Measurements from ENCODE around the gene KIF22.
"Not testable (repeated sequence)": the region's sequence is repeated elsewhere in the genome, so short reads cannot be mapped to it uniquely, and the experiment has no call there.

The KIF22 gene

DNA sequence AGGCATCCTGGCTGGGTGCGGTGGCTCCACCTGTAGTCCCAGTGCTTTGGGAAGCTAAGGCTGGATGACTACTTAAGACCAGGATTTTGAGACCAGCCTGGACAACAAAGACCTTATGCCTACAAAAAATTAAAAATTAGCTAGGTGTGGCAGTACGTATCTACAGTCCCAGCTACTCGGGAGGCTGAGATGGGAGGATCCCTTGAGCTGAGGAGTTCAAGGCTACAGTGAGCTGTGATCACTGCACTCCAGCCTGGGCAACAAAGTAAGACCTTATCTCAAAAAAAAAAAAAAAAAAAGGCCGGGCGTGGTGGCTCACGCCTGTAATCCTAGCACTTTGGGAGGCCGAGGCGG, 35.8 kb downstream of the KIF22 start:
- in situ Hi-C loops (cut with HindIII; ENCODE audit: low pct_unique_long_range_greater_than_20kb, low sequenced_read_pairs): no loop called here
- no peak for DNase-seq (ENCODE audit: low read depth in 1 of 2, low spot score in 1 of 2)
- TF ChIP-seq JUND (IDR thresholded peaks at IDR 0.05; ENCODE audit: low read depth): no peak

DNA sequence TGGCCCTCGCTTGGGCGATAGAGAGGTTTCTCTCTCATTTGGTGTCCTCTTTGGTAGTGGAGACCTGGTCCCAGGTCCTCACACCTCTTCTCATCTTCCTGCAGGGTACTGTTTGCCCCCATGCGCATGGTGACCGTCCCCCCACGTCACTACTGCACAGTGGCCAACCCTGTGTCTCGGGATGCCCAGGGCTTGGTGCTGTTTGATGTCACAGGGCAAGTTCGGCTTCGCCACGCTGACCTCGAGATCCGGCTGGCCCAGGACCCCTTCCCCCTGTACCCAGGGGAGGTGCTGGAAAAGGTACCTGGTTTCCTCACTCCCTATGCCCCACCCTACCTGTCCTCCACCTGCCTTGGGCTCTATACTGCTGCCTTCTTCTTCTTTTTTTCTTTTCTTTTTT, 40.2 kb downstream of the KIF22 start:
- in situ Hi-C loops (cut with HindIII; ENCODE audit: low pct_unique_long_range_greater_than_20kb, low sequenced_read_pairs): no loop called here
- TF ChIP-seq JUND (IDR thresholded peaks at IDR 0.05; ENCODE audit: low read depth): no peak
- DNase-seq (ENCODE audit: low read depth in 1 of 2, low spot score in 1 of 2): no peak

DNA sequence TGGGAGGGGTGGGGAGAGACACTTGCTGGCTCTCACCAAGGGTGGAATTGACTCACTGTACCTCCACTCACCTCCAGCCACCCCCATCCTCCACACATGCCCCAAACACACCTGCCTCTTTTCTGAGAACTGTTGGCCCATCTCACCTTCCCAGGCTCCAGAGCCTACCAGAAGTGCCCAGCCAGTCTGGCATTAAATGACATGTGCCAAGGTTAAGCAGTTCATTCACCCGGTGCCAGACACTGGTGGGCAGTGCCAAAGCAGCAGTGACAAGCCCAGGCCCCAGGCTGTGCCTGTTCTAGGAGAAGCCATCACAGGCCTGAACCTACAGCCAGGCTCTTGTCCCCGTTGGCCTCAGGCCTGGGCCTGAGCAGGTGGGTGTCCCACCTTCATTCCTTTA, 40.9 kb downstream of the KIF22 start:
- in situ Hi-C loops (cut with HindIII; ENCODE audit: low pct_unique_long_range_greater_than_20kb, low sequenced_read_pairs): no loop called here
- no peak for TF ChIP-seq JUND (IDR thresholded peaks at IDR 0.05; ENCODE audit: low read depth)
- DNase-seq (ENCODE audit: low read depth in 1 of 2, low spot score in 1 of 2): no peak

DNA sequence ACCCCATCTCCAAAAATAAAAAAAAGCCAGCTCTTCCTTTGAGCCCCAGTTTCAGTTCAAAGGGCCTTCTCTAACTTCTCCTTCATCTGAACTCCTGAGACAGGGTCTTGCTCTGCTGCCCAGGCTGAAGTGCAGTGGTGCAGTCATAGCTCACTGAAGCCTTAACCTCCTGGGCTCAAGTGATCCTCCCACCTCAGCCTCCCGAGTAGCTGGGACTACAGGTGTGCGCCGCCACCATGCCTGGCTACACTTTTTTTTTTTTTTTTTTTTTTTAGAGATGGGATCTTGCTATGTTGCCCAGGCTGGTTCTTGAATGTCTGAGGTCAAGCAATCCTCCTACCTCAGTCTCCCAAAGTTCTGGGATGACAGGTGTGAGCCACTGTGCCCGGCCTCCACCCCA, 42.7 kb downstream of the KIF22 start:
- DNase-seq (ENCODE audit: low read depth in 1 of 2, low spot score in 1 of 2); in situ Hi-C loops (cut with HindIII; ENCODE audit: low pct_unique_long_range_greater_than_20kb, low sequenced_read_pairs): not testable (repeated sequence)

DNA sequence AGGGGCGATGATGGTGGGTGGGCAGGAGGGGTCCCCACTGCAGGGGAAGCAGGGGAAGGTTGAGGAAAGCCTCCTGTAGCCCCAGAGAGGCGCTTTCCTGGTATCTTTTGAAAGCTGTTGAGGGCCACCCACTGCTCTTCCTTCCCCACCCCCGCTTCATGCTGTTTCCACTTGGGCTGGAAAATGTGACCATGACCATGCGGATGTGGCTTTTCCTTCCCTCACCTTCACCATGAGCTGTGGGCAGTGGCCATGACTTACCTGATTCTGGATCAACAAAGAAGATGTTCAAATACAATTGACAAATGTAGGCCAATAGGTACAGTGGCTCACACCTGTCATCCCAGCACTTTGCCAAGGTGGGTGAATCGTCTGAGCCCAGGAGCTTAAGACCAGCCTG, 43.5 kb downstream of the KIF22 start:
- TF ChIP-seq JUND (IDR thresholded peaks at IDR 0.05; ENCODE audit: low read depth): no peak
- DNase-seq (ENCODE audit: low read depth in 1 of 2, low spot score in 1 of 2): no peak
- in situ Hi-C loops (cut with HindIII; ENCODE audit: low pct_unique_long_range_greater_than_20kb, low sequenced_read_pairs): no loop called here

DNA sequence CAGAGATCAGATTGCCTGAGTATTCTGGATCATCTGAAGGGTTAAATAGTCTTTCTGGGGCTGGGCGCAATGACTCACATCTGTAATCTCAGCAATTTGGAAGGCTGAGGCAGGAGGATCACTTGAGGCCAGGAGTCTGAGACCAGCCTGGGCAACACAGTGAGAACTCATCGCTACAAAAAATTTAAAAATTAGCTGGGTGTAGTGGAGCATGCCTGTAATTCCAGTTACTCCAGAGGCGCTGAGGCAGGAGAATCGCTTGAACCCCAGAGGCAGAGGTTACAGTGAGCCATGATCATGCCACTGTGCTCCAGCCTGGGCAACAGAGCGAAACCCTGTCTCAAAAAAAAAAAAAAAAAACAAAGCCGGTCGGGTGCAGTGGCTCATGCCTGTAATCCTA, 45.4 kb downstream of the KIF22 start:
- no peak for DNase-seq (ENCODE audit: low read depth in 1 of 2, low spot score in 1 of 2)
- in situ Hi-C loops (cut with HindIII; ENCODE audit: low pct_unique_long_range_greater_than_20kb, low sequenced_read_pairs): no loop called here
- TF ChIP-seq JUND (IDR thresholded peaks at IDR 0.05; ENCODE audit: low read depth): no peak

DNA sequence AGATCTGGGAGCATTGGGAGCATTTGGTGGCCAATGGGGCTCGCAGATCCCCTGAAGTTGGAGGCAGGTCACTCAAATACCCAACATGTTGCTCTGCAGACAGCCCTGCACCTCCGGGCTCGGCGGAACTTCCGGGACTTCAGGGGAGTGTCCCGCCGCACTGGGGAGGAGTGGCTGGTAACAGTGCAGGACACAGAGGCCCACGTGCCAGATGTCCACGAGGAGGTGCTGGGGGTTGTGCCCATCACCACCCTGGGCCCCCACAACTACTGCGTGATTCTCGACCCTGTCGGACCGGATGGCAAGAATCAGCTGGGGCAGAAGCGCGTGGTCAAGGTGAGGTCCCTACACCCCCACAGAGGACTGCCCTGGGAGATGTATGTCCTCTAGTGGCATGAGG, 46.1 kb downstream of the KIF22 start:
- no peak for TF ChIP-seq JUND (IDR thresholded peaks at IDR 0.05; ENCODE audit: low read depth)
- DNase-seq (ENCODE audit: low read depth in 1 of 2, low spot score in 1 of 2): no peak
- in situ Hi-C loops (cut with HindIII; ENCODE audit: low pct_unique_long_range_greater_than_20kb, low sequenced_read_pairs): no loop called here

DNA sequence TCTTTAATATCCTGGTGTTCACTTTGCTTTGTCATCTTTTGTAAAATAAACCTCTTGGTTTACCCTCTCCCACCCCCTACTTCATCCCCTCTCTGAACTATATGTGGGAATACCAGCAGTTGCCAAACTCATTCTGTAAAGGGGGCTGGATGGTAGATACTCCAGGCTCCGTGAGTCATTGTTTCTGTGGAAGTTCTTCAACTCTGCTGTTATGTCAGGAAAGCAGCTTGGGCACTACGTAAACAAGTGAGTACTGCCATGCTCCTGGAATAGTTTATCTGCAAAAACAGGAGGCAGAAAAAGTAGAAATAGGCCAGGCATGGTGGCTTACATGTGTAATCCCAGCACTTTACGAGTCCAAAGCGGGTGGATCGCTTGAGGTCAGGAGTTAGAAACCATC, 47.3 kb downstream of the KIF22 start:
- DNase-seq (ENCODE audit: low read depth in 1 of 2, low spot score in 1 of 2): no peak
- no peak for TF ChIP-seq JUND (IDR thresholded peaks at IDR 0.05; ENCODE audit: low read depth)
- in situ Hi-C loops (cut with HindIII; ENCODE audit: low pct_unique_long_range_greater_than_20kb, low sequenced_read_pairs): no loop called here

DNA sequence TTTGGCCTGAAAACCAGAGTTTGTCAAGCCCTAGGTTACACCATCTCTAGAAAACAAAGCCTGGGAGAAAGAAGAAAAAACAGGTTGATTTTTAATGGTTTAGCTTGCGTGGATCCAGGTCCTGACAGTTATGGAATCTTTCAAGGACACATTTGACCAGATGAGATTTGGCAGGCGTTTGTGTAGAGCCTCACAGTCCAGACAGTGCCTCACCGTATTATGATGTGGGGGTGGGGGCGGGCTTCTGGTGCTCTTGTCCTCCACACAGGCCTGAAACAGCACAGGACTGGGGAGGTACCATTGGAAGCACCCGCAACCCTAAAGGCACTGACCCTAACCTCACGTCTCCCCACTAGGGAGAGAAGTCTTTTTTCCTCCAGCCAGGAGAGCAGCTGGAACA, 49.3 kb downstream of the KIF22 start:
- in situ Hi-C loops (cut with HindIII; ENCODE audit: low pct_unique_long_range_greater_than_20kb, low sequenced_read_pairs): no loop called here
- TF ChIP-seq JUND (IDR thresholded peaks at IDR 0.05; ENCODE audit: low read depth): no peak
- DNase-seq (ENCODE audit: low read depth in 1 of 2, low spot score in 1 of 2): no peak

DNA sequence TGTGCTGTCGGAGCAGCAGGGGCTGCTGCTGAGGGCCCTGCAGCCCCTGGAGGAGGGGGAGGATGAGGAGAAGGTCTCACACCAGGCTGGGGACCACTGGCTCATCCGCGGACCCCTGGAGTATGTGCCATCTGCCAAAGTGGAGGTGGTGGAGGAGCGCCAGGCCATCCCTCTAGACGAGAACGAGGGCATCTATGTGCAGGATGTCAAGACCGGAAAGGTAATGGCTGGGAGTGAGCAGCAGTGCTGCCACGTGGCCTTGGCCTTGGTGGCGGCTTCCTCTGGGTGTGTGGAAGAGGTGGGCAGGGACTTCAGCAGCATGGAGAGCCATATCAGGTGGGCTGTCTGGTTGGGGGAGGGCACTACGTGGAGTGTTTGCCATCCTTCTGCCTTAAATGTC, 49.7 kb downstream of the KIF22 start:
- TF ChIP-seq JUND (IDR thresholded peaks at IDR 0.05; ENCODE audit: low read depth): no peak
- in situ Hi-C loops (cut with HindIII; ENCODE audit: low pct_unique_long_range_greater_than_20kb, low sequenced_read_pairs): no loop called here
- DNase-seq (ENCODE audit: low read depth in 1 of 2, low spot score in 1 of 2): no peak

DNA sequence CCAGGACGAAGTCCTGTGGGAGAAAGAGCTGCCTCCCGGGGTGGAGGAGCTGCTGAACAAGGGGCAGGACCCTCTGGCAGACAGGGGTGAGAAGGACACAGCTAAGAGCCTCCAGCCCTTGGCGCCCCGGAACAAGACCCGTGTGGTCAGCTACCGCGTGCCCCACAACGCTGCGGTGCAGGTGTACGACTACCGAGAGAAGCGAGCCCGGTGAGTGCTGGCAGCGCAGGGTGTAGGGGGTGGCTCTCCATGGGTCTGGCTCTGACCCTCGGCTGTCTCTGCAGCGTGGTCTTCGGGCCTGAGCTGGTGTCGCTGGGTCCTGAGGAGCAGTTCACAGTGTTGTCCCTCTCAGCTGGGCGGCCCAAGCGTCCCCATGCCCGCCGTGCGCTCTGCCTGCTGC, 51.1 kb downstream of the KIF22 start:
- in situ Hi-C loops (cut with HindIII; ENCODE audit: low pct_unique_long_range_greater_than_20kb, low sequenced_read_pairs): no loop called here
- TF ChIP-seq JUND (IDR thresholded peaks at IDR 0.05; ENCODE audit: low read depth): no peak
- no peak for DNase-seq (ENCODE audit: low read depth in 1 of 2, low spot score in 1 of 2)

DNA sequence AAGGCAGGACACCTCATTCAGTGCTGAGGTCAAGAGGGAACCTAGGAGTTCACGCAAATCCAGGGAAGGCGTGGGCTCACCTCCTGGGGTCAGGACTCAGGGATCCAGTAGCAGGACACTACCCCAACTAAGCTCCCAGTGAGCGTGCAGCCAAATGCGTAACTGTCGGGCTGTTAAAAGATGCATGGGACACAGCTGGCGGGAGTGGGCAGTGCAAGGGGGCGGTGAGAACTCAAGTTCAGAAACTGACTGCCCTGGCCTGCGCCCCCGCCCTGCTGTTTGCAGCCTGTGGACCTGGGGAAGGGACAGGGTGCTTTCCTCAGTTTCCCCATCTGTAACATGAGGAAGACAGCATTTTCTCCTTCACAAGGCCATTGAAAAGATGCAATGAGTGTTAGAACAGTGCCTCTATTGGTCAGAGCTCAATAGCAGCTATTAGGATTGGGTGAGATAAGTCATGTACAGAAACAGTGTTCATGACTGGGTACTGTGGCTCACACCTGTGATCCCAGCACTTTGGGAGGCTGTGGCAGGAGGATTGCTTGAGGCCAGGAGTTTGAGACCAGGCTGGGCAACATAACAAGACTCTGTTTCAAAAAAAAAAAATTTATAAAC, 52.3 kb downstream of the KIF22 start:
- no peak for TF ChIP-seq JUND (IDR thresholded peaks at IDR 0.05; ENCODE audit: low read depth)
- in situ Hi-C loops (cut with HindIII; ENCODE audit: low pct_unique_long_range_greater_than_20kb, low sequenced_read_pairs): no loop called here
- no peak for DNase-seq (ENCODE audit: low read depth in 1 of 2, low spot score in 1 of 2)

DNA sequence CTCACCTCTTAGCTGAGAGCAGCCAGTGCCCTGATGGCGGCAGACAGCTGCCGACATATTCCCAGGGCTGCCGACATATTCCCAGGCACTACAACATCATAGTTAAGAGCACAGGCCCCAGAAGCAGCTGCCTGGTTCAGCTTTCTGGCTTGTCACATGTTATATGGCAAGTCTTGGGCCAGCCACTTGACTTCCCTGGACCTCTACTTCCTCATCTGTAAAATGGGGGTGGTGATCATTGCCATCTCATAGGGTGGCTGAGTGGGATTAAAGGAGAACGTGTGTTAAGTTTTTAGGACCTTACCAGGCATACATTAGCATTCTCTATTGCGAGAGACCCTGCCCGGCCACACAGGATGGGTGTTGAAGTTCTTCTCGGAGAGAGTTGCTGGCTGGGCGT, 53.4 kb downstream of the KIF22 start:
- in situ Hi-C loops (cut with HindIII; ENCODE audit: low pct_unique_long_range_greater_than_20kb, low sequenced_read_pairs): no loop called here
- TF ChIP-seq JUND (IDR thresholded peaks at IDR 0.05; ENCODE audit: low read depth): no peak
- no peak for DNase-seq (ENCODE audit: low read depth in 1 of 2, low spot score in 1 of 2)

DNA sequence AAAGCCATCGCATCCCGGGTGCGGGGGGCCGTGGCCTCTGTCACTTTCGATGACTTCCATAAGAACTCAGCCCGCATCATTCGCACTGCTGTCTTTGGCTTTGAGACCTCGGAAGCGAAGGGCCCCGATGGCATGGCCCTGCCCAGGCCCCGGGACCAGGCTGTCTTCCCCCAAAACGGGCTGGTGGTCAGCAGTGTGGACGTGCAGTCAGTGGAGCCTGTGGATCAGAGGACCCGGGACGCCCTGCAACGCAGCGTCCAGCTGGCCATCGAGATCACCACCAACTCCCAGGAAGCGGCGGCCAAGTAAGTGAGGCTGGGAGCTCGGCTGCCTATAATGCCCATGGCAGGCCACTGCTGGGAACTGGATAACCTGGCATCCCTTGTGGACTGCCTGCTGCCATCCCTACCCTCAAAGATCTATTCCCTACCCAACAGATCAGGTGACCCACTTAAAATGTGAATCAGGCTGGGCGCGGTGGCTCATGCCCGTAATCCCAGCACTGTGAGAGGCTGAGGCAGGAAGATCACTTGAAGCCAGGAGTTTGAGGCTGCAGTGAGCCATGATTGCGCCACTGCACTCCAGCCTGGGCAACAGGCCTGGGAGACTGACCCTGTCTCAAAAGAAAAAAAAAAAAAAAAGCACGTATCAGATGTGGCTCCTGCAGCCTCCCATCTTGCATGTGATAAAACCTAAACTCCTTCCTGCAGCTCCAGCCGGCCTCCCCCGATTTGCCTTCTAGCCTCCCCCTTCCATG, 54.2 kb downstream of the KIF22 start:
- in situ Hi-C loops (cut with HindIII; ENCODE audit: low pct_unique_long_range_greater_than_20kb, low sequenced_read_pairs): no loop called here
- TF ChIP-seq JUND (IDR thresholded peaks at IDR 0.05; ENCODE audit: low read depth): no peak
- DNase-seq (ENCODE audit: low read depth in 1 of 2, low spot score in 1 of 2): no peak

Measured in T47D (cell line).